ENCODE results near the gene GM2A.
"Not testable (repeated sequence)": the region's sequence is repeated elsewhere in the genome, so short reads cannot be mapped to it uniquely, and the experiment has no call there.

Gene GM2A

DNA sequence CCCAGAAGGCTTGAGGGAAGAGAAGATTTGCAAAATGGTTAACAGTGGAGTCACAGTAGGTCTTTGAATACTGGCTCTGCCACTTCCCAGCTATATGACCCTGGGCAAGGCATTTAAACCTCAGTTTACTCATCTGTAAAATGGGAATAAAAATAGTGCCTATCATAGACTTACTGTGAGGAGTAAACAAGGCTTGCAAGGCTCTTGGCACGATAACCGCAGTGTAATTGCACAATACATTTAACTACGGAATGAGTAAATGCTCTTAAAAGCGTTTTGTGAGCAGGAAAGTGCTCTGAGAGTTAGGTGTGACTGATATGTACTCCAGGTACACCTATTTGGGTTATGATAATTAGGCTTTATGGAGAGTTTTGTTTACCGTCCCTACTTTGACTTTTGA, 42.2 kb downstream of the GM2A start:
- DNase-seq: no peak

GRCh38 chr5:151295791-151296477, 42.9 kb downstream of the GM2A start:
- no peak for DNase-seq

GRCh38 chr5:151296478-151296830, 43.5 kb downstream of the GM2A start:
- DNase-seq: no peak

DNA sequence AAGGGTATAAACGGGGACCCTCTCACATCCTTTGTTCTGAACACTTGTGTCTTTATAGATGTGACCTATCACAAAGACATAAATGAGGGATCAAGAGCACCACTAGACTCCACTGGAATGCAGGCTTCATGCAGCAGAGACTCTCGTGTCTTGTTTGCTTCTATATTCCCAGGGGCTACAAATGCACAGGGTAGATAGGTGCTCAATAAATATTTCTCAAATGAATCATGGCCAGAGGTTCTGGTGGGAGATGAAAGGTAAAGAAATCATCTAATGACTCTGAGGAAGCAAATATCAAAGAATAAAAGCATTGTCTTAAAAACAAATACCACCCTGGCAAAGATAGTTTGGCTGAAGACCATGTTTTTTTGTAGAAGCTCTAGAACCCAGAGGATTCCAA, 44.0 kb downstream of the GM2A start:
- no peak for DNase-seq

DNA sequence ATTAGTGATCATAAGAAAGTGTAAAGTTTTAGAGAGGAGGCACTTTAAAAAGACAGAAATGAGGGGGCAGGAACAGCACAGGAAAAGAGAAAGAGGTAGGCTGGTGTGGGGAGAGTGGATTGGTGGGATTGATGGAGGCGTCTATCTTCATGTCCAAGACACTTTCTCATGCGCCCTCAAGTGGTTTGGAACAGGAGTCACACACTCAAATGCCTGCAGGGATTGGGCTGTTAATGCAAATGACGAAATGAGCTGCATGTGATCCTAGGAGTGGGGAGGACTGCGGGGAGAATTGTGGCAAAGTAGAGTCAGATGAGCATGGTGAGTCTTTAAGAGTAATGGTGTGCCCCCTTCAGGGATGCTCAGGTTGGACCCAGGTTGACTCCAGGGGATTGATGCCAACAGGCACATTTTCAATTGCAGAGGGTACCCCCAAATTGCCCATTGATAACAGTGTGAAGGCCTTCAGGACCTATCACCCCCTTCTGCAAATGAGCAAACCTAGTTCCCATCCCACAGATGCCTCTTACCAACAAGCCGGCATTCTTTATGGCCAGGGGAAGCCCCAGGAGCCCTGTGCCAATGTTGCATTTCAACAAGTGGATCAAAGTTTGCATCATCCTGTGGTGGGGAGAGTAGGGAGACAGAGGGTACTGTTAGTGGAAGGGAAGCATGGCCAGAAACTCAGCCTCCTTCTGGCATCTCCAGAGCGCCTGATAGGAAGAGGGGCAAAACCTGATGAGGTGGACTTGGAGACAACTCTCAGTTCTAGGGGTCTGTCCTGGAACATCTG, 45.3 kb downstream of the GM2A start:
- no peak for DNase-seq

GRCh38 chr5:151303666-151304065, 50.7 kb downstream of the GM2A start, which contains the start of gene SLC36A3:
Gene SLC36A3 (minus strand): TSS chr5:151303766. CDS start chr5:151303354, 412 bp downstream.
- DNase-seq: no peak

DNA sequence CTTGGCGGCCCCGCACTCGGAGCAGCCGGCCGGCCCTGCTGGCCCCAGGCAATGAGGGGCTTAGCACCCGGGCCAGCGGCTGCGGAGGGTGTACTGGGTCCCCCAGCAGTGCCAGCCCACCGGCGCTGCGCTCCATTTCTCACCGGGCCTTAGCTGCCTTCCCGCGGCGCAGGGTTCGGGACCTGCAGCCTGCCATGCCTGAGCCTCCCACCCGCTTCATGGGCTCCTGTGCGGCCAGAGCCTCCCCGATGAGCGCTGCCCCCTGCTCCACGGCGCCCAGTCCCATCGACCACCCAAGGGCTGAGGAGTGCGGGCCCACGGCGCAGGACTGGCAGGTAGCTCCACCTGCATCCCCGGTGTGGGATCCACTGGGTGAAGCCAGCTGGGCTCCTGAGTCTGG, 56.3 kb downstream of the GM2A start:
- not testable (repeated sequence) for DNase-seq

GRCh38 chr5:151309821-151310220, 56.8 kb downstream of the GM2A start:
- not testable (repeated sequence) for DNase-seq

GRCh38 chr5:151310932-151311331, 57.9 kb downstream of the GM2A start:
- DNase-seq: no peak

DNA sequence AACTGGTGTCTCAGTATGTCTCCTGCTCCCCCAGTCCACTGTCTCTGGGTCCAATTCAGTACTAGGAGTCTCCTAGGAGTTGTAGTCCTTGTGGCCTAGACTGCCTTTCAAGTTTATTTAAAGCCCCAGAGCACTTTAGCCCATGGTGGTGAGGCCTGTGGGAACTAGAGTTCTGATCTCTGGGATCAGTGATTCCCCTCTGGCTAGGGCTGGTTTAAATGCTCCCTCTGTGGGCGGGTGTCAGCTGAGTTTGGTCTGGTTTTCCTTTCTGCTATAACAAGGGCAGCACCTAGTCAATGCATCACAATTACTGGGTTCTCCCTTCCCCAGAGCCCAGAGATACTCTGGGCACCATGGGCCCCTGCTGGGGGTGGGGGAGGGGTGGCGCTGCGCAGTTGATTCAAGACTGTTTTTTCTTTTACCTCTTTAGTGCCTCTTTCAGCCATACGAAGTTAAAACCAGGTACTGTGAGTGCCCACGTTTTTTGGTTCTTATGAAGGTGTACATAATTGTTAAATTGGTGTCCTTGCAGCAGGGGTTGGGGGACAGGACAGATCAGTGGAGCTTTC, 59.9 kb downstream of the GM2A start:
- DNase-seq: no peak

DNA sequence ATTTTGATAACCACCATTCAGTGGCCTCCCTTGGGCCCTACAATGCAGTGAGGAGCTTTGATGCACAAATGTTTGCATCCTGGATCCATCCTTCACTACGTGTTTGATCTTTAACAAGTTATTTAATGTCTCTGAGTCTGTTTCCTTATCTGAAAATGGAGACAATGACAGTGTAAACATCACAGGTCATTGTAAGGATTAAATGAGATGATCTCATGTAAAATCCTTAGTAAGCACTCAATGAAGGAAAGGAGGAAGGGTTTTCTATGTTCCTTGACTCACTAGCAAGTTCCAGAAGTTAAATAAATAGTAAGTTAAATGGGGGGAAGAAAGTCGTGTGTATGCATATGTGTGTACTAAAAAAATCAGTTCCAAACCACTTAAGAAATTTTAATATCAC, 60.4 kb downstream of the GM2A start:
- DNase-seq: no peak

DNA sequence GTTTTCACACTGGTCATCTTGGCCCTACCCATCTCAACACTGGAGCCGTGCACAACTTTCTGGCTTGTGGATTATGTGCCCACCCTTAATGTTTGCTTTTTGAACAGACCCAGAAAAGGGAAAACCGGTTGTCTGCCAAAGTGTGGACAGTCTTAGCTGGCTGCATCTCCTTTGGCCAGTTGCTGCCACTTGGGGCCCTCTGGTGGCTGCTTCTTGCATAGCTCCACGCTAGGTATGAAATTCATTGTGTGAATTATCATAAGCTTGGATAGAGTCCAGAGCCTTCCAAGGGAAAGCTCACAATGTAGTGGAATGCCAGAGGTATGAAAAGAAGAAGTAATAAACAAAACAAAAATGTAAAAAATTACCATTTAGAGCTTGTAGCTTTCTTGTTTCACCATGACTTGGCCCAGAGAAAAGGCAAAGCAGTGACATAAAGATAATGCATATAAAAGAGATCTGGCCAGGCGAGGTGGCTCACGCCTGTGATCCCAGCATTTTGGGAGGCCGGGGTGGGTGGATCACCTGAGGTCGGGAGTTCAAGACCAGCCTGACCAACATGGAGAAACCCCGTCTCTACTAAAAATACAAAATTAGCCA, 63.1 kb downstream of the GM2A start:
- peak; percentile 22 for DNase-seq

GRCh38 chr5:151317871-151318270, 64.9 kb downstream of the GM2A start:
- DNase-seq: no peak

DNA sequence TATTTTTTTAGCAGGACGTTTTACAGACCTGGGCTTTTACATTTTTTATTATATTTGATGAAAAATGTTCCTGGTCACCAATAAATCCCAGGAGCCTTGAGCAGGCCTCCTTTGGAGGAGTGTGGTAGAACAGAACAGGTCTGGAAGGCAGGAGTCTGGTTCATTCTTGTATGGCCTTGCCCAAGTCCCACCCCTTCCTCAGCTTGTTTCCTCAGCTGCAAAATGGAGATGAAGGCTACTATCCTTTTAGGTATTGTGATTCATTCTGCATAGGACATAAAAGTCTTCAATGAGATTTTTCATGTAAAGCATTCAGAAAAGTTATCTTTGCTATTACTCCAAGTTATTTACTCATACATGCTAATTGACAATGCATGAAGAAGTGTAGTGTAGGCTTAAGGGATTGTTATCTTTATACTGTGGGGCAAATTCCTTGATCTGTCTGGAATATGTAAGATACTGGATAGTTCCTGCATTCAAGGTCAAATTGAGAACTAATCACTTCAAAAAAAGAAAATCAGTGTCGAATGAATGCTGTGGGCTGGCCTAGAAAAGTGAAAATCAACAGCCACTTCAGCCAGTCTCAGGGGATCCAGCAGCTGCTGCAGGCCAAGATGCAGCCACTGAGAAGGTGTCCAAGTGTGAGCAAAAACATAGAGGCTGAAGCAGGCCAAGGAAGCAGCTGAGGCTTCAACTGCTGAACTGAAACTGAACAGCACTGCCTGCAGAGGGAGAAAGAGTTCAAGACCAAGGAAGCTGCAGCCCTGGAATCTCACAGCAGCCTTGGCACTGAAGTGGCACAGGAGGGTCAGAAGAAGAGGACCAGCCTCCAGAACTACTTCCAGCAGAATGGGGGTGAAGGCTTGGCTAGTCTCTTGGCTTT, 66.1 kb downstream of the GM2A start:
- no peak for DNase-seq
